ENCODE data around the gene FREM2.

The FREM2 gene

DNA sequence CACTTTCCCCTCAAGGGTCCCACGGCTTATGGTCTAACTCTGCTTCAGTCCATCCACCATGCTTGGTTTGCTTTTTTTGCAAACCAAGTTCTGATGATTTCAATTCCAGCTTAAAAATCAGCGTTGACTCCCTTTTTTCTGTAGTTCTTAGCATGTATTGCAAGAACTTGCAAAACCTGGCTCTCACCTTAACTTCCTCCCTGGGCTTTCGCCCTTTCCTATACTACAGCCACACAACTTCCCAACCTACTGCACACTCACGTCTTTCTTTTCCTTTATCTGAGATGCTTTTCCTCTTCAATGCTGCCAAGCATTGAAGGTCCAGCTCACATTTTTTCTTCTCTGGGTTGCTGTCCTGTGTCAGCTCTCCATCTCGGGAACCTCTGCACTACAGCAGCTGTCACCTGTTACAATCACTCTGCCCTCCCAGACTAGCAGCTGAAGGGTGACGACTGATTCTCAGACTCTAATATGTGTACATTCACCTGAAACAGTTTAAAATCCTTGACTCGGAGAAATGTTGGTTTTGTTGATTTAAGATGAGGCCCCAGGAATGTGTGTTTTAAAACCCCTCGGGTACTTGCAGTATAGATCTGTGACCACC, 143.7 kb downstream of the FREM2 start:
- DNase-seq = no peak

DNA sequence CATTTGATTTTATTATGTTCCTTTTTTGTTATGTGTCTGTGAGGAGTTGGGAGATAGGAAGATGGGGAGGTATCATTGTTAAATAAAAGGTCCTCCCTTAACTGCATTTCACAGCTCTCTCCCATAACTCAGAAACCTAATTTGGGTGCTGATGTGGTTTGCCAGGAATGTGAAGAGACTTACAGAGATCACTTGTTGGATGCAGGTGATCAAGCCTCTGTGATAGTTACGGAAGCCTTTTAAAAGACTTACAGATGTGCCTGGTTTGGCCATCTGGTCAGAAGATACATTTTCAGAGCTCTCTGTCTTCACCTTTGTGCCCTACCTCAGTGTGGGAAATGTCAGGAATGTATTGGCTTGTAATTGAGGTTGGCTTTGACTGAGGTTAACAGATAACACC, 157.7 kb downstream of the FREM2 start:
- no peak for DNase-seq

DNA sequence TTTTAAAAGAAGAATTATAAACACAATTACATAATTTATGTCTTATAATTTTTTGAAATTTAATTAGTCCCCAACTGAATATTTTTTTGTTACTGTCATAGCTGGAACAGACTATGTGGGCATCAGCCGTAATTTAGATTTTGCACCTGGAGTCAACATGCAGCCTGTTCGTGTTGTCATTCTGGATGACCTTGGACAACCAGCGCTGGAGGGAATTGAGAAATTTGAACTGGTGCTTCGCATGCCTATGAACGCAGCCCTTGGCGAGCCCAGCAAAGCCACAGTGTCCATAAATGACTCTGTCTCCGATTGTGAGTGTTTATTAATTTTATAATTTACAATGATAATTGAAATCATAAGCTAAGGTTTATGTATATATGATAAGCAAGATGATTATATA, 161.5 kb downstream of the FREM2 start:
- DNase-seq = no peak

- no peak for DNase-seq
These were observed 162.4 kb downstream of the FREM2 start for GRCh38 chr13:38849315-38849714.

DNA sequence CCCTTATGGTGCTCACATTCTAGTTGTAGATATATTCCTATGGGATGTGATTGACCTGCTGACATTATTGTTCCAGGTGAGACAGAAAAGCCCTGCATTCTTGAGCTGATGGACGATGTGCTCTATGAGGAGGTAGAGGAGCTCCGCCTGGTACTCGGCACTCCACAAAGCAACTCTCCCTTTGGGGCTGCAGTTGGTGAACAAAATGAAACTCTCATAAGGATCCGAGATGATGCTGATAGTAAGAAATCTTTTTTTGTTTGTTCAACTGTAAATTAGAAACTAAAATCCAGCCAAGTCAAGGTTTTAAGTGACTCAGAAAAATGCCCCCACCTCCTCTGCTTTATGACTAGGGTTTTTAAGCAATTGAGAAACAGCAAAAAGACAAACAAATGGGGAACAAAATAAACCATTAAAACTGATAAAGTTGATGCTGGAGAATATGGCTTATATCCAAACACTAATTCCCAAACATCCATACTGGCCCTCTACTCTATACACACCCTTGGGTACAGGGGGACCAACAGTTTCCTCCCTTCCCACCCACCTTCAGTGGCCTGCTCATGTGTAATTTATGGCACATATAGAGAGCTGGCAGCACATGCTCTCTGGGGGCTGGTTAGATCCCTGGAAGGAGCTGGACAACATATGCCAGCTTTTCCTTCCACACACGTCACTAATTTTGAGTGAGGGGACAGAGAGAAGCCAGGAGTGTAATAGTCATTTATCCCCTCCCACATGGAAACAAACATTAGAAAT, 164.2 kb downstream of the FREM2 start:
- DNase-seq = no peak

DNA sequence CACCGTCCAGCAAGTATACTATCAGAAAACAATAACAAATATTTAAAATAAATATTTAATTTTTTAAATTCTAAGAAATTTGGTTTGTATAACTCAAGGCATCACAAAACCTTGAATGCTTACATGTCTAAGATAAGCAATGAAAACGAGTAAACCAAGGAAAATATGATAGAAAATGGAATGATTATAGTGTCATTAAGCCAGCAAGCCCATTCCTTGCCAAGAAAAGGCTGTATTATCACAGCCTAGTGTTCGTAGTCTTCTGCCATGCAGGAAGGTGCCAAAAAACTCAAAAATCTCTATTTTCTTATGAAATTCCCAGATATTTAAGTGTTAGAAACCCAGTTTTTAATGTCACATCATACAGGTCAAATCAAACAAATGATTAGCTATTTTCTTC, 167.3 kb downstream of the FREM2 start:
- DNase-seq = no peak

GRCh38 chr13:38856065-38856464, 169.2 kb downstream of the FREM2 start:
- no peak for DNase-seq

DNA sequence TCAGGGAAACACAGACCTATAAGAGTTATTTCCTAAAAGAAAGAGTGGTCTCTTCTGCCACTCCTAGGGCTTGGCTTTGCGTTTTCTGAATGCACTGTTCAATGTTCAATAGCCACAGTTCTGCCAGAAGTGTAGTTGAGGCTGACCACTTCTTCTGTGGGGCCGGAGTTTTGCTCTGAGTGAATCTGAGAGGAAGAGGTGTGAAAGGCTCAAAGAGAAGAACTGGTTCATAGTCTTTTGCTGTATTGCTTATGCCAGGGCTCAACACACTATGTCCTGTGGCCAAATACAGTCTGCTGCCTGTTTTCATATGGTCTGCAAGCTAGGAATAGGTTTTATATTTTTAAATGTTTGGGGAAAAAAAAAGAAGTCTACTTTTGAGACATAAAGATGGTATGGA, 175.6 kb downstream of the FREM2 start:
- DNase-seq = no peak

- DNase-seq = no peak
These were observed 176.7 kb downstream of the FREM2 start for GRCh38 chr13:38863536-38863935.

DNA sequence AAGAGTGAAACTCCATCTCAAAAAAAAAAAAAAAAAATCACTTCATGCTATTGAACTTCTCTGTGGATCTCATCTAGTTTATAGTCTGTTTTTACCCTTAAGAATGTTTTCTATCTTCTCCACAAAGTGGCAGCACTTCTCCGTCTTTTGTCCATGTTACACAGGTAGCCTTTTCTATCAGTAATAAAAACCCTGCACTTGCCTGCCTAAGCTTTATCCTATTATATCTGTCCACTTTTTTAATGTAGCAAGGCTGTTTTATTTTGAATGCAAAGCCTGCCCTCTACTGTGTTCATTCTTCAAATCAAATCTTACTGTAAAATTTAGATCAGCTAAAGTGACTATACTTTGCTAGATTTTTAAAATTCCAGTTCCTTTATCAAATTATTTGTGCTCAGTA, 179.8 kb downstream of the FREM2 start:
- no peak for DNase-seq

DNA sequence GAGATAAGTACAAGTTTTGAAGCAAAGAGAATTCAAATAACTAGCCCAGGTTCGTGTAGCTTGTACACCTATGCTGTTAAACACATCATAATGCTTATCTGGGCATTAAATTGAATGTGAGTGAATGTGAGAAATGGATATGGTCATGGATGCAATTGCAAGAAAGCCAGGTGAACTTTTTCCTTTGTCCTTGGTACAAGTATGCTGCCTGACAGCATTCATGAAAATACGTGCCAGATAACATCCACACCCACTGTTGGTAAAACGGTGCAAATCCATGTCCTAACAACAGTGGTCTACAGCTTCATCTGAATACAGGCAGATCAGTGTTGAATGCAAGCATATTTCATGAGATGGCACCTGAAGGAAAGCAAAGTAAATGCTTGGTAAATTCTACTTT, 181.5 kb downstream of the FREM2 start:
- no peak for DNase-seq

- no peak for DNase-seq
These were observed 182.0 kb downstream of the FREM2 start for GRCh38 chr13:38868870-38869269.

DNA sequence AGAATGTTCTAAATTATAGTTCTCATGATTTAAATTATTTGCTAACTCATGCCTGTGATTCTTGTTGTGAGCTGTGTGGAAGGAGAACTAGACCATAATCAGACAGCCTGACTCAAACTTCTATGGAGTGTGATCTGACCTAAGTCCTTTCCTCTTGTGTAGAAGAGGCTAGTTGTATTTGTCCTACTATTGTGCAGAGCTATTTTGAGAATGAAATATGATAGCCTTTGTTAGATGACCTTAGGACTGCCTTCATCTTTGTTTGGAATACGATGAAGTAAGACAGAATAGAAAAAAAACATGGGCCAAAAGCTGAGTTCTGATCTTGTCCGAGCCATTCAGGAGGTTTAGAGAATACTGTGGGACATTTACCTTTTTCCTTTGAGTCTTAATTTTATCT, 184.4 kb downstream of the FREM2 start:
- DNase-seq = no peak

DNA sequence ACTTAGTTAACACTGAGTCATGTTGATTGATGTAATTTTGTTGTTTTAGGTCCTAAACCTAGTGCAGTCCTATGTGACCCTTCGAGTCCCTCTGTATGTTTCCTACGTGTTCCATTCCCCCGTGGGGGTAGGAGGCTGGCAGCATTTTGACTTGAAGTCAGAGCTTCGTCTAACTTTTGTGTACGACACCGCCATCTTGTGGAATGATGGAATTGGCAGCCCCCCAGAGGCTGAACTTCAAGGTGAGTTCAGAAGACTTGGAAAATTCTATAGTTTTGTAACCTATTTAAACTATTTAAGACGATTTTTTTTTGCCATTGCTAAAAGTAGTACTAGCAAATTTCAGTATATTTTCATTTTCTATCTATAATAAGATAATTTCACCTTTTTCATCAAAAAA, 185.8 kb downstream of the FREM2 start:
- DNase-seq = peak; percentile 11

- DNase-seq = no peak
These were observed 188.5 kb downstream of the FREM2 start for GRCh38 chr13:38875186-38875875.

DNA sequence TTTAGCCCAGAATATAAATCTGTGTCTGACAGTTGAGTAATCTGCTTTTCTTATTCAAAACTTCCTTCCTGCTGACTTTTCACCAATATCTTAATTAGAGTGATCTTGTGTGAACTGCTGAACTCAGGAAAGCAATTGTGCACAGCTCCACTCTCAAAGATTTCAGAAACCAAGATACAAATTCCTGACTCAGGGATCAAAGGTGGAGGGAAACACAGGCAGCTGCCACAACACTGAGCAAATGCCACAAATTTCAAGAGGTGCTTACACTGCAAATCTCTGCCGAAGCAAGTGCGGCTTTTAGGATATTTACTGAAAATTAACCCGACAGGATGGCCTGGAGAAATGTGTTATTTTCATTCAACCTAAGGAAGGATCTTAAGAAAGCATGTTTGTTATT, 192.4 kb downstream of the FREM2 start:
- no peak for DNase-seq

DNA sequence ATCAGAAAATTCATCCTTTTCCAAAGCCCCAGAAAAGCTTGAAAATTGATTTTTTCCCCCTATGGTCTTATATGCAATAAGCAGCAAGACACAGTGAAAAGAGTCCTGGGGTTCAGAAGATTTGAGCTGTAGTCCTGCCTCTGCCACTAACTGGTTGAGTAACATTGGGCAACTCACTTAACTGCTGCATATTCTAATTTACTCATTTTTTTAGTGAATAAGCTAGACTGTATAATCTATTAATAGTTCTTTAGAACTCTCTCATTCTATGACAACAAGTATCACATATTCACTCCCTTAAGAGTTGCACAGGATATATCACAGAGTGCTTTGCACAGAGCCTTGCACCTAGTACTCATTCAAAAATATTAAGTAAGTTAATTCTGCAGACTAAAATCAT, 192.9 kb downstream of the FREM2 start:
- no peak for DNase-seq

GRCh38 chr13:38880397-38880796, 193.5 kb downstream of the FREM2 start:
- DNase-seq = no peak

GRCh38 chr13:38883783-38884182, 196.9 kb downstream of the FREM2 start:
- DNase-seq = no peak

- DNase-seq = no peak
These were observed 201.4 kb downstream of the FREM2 start for GRCh38 chr13:38888309-38888708.

GRCh38 chr13:38895075-38895474, 208.2 kb downstream of the FREM2 start:
- DNase-seq = no peak

DNA sequence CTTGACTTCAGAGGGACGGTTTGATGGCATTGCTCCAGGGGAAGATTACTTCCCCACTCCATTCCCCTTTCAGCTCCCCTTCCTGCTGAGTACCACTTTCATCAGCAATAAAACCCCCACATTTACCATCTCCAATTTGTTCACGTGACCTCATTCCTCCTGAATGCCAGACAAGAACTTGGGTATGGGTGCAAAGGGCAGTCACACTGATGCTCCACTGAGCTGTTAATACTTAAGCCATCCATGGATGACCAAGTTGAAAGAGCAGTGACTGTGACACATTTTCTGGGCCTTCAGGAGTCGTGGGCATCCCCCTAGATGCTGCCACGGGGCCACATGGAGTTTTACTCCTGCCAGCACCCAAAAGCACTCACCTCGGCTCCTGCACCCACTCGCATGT, 210.6 kb downstream of the FREM2 start:
- no peak for DNase-seq

DNA sequence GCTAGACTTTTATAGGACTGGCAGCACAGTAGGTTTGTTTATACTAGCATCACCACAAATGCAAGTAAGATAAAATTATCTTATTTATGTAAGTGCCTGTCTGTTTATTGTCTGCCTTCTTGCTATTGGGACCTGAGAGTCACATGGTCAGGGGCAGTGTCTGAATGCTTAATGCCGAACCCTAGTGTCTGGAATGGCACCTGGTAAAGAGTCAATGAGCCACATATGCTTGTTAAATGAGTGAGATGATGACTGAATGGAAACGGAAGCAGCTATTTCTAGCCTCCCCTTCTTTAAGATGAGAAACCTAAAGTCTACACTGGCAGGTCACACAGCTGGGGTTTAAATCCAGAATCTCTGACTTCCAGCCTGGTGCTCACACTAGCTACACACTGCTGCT, 211.6 kb downstream of the FREM2 start:
- DNase-seq = no peak

DNA sequence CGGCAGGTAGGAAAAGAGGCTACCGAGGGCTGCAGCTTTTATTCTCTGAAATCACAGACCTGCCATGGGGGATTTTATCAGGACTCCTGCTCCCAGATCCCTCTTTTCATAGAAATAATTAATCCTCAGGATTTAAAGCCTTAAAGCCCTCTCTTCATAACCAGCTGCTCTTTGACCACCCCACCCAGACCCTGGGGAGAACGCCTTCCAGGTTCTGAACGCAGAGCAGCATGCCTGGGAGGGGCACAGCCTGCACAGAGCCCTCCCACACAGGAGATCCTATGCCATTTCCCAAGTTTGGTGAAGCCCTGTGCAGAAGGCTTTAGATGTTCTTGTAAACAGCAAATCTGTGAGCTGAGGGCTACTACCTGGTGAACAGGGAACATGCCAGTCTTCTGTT, 212.7 kb downstream of the FREM2 start:
- no peak for DNase-seq

Measured in inflammatory macrophage treated with lipopolysaccharide for 4 hours (primary cell).